T-helper 2 cell (primary cell): ENCODE results near the gene PCDHGA10.
"Not testable (repeated sequence)": the region's sequence is repeated elsewhere in the genome, so short reads cannot be mapped to it uniquely, and the experiment has no call there.

Source experiments
- DNase-seq, 5 experiments: peaks; one replicate each; pipeline versions ENCODE4 v3.0.0 to v3.0.0-alpha.2; 2012 to 2022
- total RNA-seq, 2 donors: gene quantifications; one replicate each; lab custom pipeline; 2026; lab: John Stamatoyannopoulos, UW

The PCDHGA10 gene
- 0.67 to 1.9 reads per million in 2 donors for total RNA-seq

- peak in 3 of 5 experiments; percentile 40 to 65 (median 46) for DNase-seq
These were observed at the start of gene PCDHGA10 for GRCh38 chr5:141412854-141413539. PCDHGA10 (plus strand) TSS chr5:141412987; CDS start chr5:141413176, 189 bp downstream.

GRCh38 chr5:141363952-141364660, 48.7 kb upstream of the PCDHGA10 start, which contains the start of gene PCDHGA5:
PCDHGA5 (plus strand) TSS chr5:141364162; CDS start chr5:141364331, 169 bp downstream.
- DNase-seq, result no peak

DNA sequence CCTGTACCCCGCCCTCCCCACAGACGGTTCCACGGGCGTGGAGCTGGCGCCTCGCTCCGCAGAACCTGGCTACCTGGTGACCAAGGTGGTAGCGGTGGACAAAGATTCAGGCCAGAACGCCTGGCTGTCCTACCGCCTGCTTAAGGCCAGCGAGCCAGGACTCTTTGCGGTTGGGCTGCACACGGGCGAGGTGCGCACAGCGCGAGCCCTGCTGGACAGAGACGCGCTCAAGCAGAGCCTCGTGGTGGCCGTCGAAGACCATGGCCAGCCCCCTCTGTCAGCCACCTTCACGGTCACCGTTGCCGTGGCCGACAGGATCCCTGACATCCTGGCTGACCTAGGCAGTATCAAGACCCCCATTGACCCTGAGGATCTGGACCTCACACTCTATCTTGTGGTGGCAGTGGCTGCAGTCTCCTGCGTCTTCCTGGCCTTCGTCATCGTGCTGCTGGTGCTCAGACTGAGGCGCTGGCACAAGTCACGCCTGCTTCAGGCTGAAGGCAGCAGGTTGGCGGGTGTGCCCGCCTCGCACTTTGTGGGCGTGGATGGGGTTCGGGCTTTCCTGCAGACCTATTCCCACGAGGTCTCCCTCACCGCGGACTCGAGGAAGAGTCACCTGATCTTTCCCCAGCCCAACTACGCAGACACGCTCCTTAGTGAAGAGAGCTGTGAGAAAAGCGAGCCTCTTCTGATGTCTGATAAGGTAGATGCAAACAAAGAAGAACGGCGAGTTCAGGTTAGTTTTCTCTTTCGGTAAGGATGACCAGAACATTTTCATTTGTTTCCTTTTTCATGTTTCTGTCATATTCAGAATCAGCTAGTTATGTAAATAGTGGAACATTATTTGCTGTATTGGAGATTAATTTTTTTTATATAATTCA, 46.5 kb upstream of the PCDHGA10 start:
- DNase-seq, result no peak

DNA sequence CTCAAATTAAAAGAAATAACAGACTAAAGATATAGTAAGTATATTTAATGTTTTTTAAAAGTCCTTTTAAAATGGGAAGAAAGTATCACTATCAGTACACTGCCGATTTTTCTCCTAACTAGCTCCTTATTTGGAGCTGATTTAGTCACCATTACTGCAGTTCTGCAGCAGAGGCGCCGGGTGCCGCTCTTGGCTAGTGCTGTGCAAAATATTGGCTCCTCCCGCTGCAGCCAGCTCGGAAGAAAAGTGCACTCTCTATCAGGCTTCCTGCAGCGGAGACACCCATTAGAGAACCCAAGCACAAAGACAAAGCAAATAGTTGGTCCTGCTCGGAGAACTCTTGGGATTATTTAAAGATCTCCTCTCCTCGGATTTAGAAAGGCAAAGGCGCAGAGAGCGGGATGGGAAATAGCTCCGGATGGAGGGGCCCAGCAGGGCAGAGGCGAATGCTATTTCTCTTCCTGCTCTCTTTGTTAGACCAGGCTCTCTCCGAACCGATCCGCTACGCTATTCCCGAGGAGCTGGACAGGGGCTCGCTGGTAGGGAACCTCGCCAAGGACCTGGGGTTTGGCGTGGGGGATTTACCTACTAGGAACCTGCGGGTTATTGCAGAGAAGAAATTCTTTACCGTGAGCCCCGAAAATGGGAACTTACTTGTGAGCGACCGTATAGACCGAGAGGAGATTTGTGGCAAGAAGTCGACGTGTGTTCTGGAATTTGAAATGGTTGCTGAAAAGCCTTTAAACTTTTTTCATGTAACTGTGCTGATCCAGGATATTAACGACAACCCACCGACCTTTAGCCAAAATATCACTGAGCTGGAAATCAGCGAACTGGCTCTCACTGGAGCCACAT, 42.6 kb upstream of the PCDHGA10 start, which contains the start of gene PCDHGB3:
Gene PCDHGB3 (plus strand): TSS at position 249 of the 855 bp plus-strand sequence. CDS start 153 bp downstream, at position 402.
- DNase-seq, result peak in 2 of 5 experiments; percentile 30 to 52

DNA sequence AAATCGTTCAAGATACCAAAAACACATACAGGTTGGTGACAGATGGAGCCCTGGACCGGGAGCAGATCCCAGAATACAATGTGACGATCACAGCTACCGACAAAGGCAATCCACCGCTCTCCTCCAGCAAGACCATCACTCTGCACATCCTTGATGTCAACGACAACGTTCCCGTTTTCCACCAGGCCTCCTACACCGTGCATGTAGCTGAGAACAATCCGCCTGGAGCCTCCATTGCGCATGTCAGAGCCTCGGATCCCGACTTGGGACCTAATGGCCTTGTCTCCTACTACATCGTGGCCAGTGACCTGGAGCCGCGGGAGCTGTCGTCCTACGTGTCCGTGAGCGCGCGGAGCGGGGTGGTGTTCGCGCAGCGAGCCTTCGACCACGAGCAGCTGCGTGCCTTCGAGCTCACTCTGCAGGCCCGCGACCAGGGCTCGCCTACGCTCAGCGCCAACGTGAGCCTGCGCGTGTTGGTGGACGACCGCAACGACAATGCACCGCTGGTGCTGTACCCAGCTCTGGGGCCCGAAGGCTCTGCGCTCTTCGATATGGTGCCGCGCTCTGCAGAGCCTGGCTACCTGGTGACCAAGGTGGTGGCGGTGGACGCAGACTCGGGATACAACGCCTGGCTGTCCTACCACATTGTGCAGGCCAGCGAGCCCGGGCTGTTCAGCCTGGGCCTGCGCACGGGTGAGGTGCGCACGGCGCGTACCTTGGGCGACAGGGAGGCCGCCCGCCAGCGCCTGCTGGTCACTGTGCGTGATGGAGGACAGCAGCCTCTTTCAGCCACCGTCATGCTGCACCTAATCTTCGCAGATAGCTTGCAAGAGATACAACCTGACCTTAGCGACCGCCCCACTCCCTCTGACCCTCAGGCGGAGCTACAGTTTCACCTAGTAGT, 41.0 kb upstream of the PCDHGA10 start:
- no peak for DNase-seq

DNA sequence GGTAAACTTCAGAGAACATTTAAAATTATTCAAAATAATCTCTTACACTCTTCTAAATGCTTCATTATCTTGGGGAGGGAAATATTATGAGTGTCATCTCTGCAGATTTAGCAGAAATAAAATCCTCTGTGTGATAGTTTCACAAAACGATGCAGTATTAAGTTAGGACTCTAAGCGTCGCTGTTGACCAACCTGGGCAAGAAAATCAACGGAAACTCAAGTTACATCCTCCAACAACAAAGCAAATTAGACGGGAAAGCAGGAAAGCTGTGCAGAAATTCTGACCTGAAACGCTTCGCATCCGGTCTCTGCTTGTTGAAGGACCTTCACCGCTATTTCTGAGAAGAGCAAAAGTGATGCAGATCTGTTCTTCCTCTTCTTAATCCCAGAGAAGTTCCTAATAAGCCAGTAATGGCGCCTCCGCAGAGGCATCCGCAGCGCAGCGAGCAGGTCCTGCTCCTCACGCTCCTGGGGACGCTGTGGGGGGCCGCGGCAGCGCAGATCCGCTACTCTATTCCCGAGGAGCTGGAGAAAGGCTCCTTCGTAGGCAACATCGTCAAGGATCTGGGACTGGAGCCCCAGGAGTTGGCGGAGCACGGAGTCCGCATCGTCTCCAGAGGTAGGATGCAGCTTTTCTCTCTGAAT, 39.0 kb upstream of the PCDHGA10 start, which contains the start of gene PCDHGA6:
Gene PCDHGA6 (plus strand): TSS at position 219 of the 645 bp plus-strand sequence. CDS start 193 bp downstream, at position 412.
- DNase-seq, result no peak

- no peak for DNase-seq
These were observed 38.2 kb upstream of the PCDHGA10 start for GRCh38 chr5:141374627-141375026.

DNA sequence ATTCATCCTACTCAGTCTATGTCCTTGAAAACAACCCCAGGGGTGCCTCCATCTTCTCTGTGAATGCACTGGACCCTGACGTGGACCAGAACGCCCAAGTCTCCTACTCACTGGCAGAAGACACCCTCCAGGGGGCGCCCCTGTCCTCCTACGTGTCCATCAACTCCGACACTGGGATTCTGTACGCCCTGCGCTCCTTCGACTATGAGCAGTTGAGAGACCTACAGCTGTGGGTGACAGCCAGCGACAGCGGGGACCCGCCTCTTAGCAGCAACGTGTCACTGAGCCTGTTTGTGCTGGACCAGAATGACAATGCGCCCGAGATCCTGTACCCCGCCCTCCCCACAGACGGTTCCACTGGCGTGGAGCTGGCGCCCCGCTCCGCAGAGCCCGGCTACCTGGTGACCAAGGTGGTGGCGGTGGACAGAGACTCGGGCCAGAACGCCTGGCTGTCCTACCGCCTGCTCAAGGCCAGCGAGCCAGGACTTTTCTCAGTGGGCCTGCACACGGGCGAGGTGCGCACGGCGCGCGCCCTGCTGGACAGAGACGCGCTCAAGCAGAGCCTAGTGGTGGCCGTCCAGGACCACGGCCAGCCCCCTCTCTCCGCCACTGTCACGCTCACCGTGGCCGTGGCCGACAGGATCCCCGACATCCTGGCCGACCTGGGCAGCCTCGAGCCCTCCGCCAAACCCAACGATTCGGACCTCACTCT, 37.2 kb upstream of the PCDHGA10 start:
- DNase-seq, result not testable (repeated sequence)

DNA sequence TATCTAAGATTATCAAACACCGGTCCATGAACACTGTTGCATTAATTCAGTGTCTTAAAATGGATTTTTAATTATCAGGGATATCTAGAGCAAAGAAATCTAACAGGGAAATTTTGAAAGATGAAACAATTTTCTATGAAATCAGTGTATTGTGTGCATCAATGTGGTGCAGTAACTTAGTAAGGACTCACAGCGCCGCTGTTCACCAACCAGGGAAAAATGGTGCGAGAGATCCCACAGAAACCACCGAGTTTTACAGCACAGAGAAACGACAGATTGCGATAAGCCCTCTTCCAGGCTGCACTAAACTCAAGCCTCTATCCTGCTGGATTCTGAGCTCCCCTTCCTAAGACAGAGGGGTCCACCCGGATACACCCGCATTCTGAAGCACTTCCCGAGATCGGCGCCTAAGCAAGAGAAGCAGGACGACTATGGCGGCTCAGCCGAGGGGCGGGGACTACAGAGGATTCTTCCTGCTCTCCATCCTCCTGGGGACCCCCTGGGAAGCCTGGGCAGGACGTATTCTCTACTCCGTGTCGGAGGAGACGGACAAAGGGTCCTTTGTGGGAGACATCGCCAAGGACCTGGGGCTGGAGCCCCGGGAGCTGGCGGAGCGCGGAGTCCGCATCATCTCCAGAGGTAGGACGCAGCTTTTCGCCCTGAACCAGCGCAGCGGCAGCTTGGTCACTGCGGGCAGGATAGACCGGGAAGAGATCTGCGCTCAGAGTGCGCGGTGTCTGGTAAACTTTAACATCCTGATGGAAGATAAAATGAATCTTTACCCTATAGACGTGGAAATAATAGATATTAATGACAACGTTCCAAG, 30.1 kb upstream of the PCDHGA10 start, which contains the start of gene PCDHGA7:
Gene PCDHGA7 (plus strand): TSS at position 274 of the 826 bp plus-strand sequence. CDS start 158 bp downstream, at position 432.
- DNase-seq, result peak in 1 of 5 experiments; percentile 11

GRCh38 chr5:141383345-141383744, 29.4 kb upstream of the PCDHGA10 start:
- no peak for DNase-seq

DNA sequence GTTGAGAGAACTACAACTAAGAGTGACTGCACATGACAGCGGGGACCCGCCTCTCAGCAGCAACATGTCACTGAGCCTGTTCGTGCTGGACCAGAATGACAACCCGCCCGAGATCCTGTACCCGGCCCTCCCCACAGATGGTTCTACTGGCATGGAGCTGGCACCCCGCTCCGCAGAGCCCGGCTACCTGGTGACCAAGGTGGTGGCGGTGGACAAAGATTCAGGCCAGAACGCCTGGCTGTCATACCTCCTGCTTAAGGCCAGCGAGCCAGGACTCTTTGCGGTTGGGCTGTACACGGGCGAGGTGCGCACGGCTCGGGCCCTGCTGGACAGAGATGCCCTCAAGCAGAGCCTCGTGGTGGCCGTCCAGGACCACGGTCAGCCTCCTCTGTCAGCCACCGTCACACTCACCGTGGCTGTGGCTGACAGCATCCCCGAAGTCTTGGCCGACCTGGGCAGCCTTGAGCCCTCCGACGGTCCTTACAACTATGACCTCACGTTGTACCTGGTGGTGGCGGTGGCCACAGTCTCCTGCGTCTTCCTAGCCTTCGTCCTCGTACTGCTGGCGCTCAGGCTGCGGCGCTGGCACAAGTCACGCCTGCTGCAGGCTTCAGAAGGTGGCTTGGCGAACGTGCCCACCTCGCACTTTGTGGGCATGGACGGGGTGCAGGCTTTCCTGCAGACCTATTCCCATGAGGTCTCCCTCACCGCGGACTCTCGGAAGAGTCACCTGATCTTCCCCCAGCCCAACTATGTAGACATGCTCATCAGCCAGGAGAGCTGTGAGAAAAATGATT, 28.1 kb upstream of the PCDHGA10 start:
- DNase-seq, result no peak

DNA sequence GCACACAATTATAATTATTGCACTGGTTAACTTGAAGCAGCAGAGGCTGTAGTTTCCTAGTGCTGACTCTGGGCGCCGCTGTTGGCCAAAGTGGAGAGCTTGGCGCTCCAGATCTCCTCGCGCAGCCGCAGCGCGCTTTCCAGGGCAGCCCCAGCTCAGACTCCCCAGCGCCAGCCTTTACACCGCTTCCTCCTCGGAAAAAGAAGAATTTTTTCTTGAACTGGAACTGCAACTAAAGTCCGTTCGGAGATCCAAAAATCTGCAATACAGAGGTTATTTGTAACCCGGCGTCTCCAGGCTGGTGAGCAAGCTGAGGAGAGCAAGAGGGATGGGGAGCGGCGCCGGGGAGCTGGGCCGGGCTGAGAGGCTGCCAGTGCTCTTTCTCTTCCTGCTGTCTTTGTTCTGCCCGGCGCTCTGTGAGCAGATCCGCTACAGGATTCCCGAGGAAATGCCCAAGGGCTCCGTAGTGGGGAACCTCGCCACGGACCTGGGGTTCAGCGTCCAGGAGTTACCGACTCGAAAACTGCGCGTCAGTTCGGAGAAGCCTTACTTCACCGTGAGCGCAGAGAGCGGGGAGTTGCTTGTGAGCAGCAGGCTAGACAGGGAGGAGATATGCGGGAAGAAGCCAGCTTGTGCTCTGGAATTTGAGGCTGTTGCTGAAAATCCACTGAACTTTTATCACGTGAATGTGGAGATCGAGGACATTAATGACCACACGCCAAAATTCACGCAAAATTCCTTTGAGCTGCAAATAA, 25.1 kb upstream of the PCDHGA10 start, which contains the start of gene PCDHGB4:
Gene PCDHGB4 (plus strand): TSS at position 142 of the 755 bp plus-strand sequence. CDS start 187 bp downstream, at position 329.
- peak in 1 of 5 experiments; percentile 30 for DNase-seq

GRCh38 chr5:141388661-141389060, 24.1 kb upstream of the PCDHGA10 start:
- DNase-seq, result no peak

DNA sequence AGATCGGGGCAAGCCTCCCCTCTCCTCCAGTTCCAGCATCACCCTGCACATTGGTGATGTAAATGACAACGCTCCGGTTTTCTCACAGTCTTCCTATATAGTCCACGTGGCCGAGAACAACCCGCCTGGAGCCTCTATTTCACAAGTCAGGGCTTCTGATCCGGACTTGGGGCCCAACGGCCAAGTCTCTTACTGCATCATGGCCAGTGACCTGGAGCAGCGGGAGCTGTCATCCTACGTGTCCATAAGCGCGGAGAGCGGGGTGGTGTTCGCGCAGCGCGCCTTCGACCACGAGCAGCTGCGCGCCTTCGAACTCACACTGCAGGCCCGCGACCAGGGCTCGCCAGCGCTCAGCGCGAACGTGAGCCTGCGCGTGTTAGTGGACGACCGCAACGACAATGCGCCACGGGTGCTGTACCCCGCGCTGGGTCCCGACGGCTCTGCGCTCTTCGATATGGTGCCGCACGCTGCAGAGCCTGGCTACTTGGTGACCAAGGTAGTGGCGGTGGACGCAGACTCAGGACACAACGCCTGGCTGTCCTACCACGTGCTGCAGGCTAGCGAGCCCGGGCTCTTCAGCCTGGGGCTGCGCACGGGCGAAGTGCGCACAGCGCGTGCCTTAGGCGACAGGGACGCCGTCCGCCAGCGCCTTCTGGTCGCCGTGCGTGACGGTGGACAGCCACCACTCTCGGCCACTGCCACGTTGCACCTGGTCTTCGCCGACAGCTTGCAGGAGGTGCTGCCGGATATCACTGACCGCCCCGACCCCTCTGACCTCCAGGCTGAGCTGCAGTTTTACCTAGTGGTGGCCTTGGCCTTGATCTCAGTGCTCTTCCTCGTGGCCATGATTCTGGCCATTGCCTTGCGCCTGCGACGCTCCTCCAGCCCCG, 23.4 kb upstream of the PCDHGA10 start:
- no peak for DNase-seq
